SK-N-SH (cell line): ENCODE data around the gene WT1. TPM values are rescaled to one million over a fixed set of nuclear protein-coding genes. Genes with fewer than 3 reads are reported as not detected.

Experiments
- CTCF ChIA-PET: fragments of 300-600, 350-600 bp; formaldehyde crosslinking; extraction: SDS; loops from one replicate; lab custom pipeline; 2021; lab: Yijun Ruan, JAX
- POLR2A ChIA-PET: fragments of 350-600 bp; sonication (Branson Sonifier 250); formaldehyde crosslinking; extraction: SDS; loops from one replicate; lab custom pipeline; 2020; ENCODE audit warnings: antibody characterized with exemption, inconsistent platforms; lab: Yijun Ruan, JAX
- DNase-seq: peaks from one replicate; pipeline ENCODE4 v3.0.0; 2012
- H2AFZ ChIP-seq: fragments of 200-600 bp; sonication (generic); 2 replicates; pipeline ENCODE4 v1.8.1; 2016; ENCODE audit warnings: antibody characterized with exemption, mild to moderate bottlenecking, low read depth
- H3F3A ChIP-seq: fragments of 200-600 bp; sonication (generic); replicated peaks from 2 replicates; pipeline ENCODE3; 2016; ENCODE audit warnings: antibody characterized with exemption, mild to moderate bottlenecking; ENCODE audit not compliant: insufficient read depth
- H3K27ac ChIP-seq, 2 experiments: fragments of 200-500 bp in 1 of 2; fragments of 200-600 bp in 1 of 2; sonication (Bioruptor generic) in 1 of 2; sonication (generic), shearing (Covaris generic) in 1 of 2; 2 replicates each; pipeline versions ENCODE4 v1.5.1 to v1.6.1; 2014 to 2016; ENCODE audit warnings: low read depth in 2 of 2, inconsistent platforms in 1 of 2, low read length in 1 of 2, mild to moderate bottlenecking in 1 of 2, mixed read lengths in 1 of 2
- H3K27me3 ChIP-seq: fragments of 200-600 bp; sonication (generic), shearing (Covaris generic); 2 replicates; pipeline ENCODE4 v1.6.1; 2016; ENCODE audit warnings: mixed run types; ENCODE audit not compliant: insufficient read depth
- H3K36me3 ChIP-seq, 2 experiments: fragments of 200-500 bp in 1 of 2; fragments of 200-600 bp in 1 of 2; sonication (Bioruptor generic) in 1 of 2; sonication (generic) in 1 of 2; replicated peaks in 1 of 2; 2 replicates each; pipeline versions ENCODE3 to v1.5.1; 2014 to 2016; ENCODE audit warnings: low read length in 1 of 2, mild to moderate bottlenecking in 1 of 2; ENCODE audit not compliant: insufficient read depth in 2 of 2, control insufficient read depth in 1 of 2
- H3K4me1 ChIP-seq, 2 experiments: fragments of 200-500 bp in 1 of 2; fragments of 200-600 bp in 1 of 2; sonication (Bioruptor generic) in 1 of 2; sonication (generic), shearing (Covaris generic) in 1 of 2; 2 replicates each; pipeline versions ENCODE4 v1.5.1 to v1.6.1; 2014 to 2016; ENCODE audit warnings: low read depth in 1 of 2, low read length in 1 of 2, mixed run types in 1 of 2; ENCODE audit not compliant: insufficient read depth in 2 of 2, control insufficient read depth in 1 of 2
- H3K4me2 ChIP-seq: fragments of 200-600 bp; sonication (generic), shearing (Covaris generic); 2 replicates; pipeline ENCODE4 v1.6.1; 2017; ENCODE audit warnings: mixed run types
- H3K4me3 ChIP-seq, 2 experiments: fragments of 200-500 bp in 1 of 2; fragments of 200-600 bp in 1 of 2; sonication (Bioruptor generic) in 1 of 2; sonication (generic), shearing (Covaris generic) in 1 of 2; 2 replicates each; pipeline versions ENCODE4 v1.5.1 to v1.8.1; 2014 to 2016; ENCODE audit warnings: low read depth in 2 of 2, inconsistent platforms in 1 of 2, low read length in 1 of 2, mild to moderate bottlenecking in 1 of 2, mixed read lengths in 1 of 2, moderate library complexity in 1 of 2
- H3K79me2 ChIP-seq: fragments of 200-600 bp; sonication (generic); 2 replicates; pipeline ENCODE4 v1.8.1; 2017; ENCODE audit warnings: mild to moderate bottlenecking; ENCODE audit not compliant: insufficient read depth
- H3K9ac ChIP-seq: fragments of 200-600 bp; sonication (generic); 2 replicates; pipeline ENCODE4 v1.6.1; 2017; ENCODE audit warnings: mixed run types
- H3K9me2 ChIP-seq: fragments of 200-600 bp; sonication (generic); 2 replicates; pipeline ENCODE4 v1.6.1; 2017; ENCODE audit warnings: mixed run types
- H3K9me3 ChIP-seq: fragments of 200-600 bp; sonication (generic); 2 replicates; pipeline ENCODE4 v1.6.1; 2017; ENCODE audit warnings: mixed run types, mild to moderate bottlenecking, moderate library complexity
- H4K20me1 ChIP-seq: fragments of 200-600 bp; sonication (generic); 2 replicates; pipeline ENCODE4 v1.6.1; 2017; ENCODE audit warnings: mild to moderate bottlenecking, mixed run types; ENCODE audit not compliant: insufficient read depth
- CHD2 ChIP-seq: fragments of 150-350 bp; IDR thresholded peaks from 2 replicates; pipeline ENCODE4 v1.6.1; 2018; ENCODE audit warnings: low read length; ENCODE audit not compliant: partially characterized antibody
- ELF1 ChIP-seq: IDR thresholded peaks from 2 replicates; pipeline ENCODE4 v1.4.0; 2012
- EP300 ChIP-seq, 2 experiments: IDR thresholded peaks; 2 replicates each; pipeline versions ENCODE4 v1.4.0 to v1.6.1; 2012; ENCODE audit warnings: borderline replicate concordance in 1 of 2, low read depth in 1 of 2, low read length in 1 of 2
- EZH2phosphoT487 ChIP-seq: fragments of 200-600 bp; sonication (generic); IDR thresholded peaks from 2 replicates; pipeline ENCODE4 v1.6.1; 2017; ENCODE audit warnings: low read depth, mixed run types, mild to moderate bottlenecking, antibody characterized with exemption, moderate library complexity, borderline replicate concordance
- FOXM1 ChIP-seq: IDR thresholded peaks from 2 replicates; pipeline ENCODE4 v1.4.0; 2012; ENCODE audit warnings: low read depth, mild to moderate bottlenecking
- GABPA ChIP-seq: IDR thresholded peaks from 2 replicates; pipeline ENCODE4 v1.4.0; 2012; ENCODE audit warnings: low read depth, mild to moderate bottlenecking
- GATA2 ChIP-seq: sonication (generic); formaldehyde crosslinking; IDR thresholded peaks from 2 replicates; pipeline ENCODE4 v1.5.0; 2020; ENCODE audit warnings: mild to moderate bottlenecking, missing genetic modification reagents
- JUND ChIP-seq: IDR thresholded peaks from 2 replicates; pipeline ENCODE4 v1.4.0; 2012
- MAX ChIP-seq: IDR thresholded peaks from 2 replicates; pipeline ENCODE4 v1.4.0; 2012; ENCODE audit warnings: low read depth
- MXI1 ChIP-seq: IDR thresholded peaks from 2 replicates; pipeline ENCODE4 v1.6.1; 2012; ENCODE audit warnings: mild to moderate bottlenecking, low read depth, low read length, improper control_type of control experiment
- NFIC ChIP-seq: IDR thresholded peaks from 2 replicates; pipeline ENCODE4 v1.4.0; 2012; ENCODE audit warnings: borderline replicate concordance
- POLR2AphosphoS5 ChIP-seq: IDR thresholded peaks from 2 replicates; pipeline ENCODE4 v1.6.1; 2012; ENCODE audit warnings: low read depth, low read length
- REST ChIP-seq: IDR thresholded peaks from 2 replicates; pipeline ENCODE4 v1.6.1; 2012; ENCODE audit warnings: mild to moderate bottlenecking, low read depth, low read length, moderate library complexity
- RFX5 ChIP-seq: IDR thresholded peaks from 2 replicates; pipeline ENCODE4 v1.6.1; 2012; ENCODE audit warnings: mild to moderate bottlenecking, improper control_type of control experiment, low read length
- RXRA ChIP-seq: IDR thresholded peaks from 2 replicates; pipeline ENCODE4 v1.4.0; 2012; ENCODE audit warnings: low read depth, mild to moderate bottlenecking, borderline replicate concordance
- TAF1 ChIP-seq: IDR thresholded peaks from 2 replicates; pipeline ENCODE4 v1.6.1; 2012; ENCODE audit warnings: low read depth, mild to moderate bottlenecking, low read length, moderate library complexity, borderline replicate concordance
- TEAD4 ChIP-seq: IDR thresholded peaks from 2 replicates; pipeline ENCODE4 v1.4.0; 2012; ENCODE audit warnings: mild to moderate bottlenecking, borderline replicate concordance; ENCODE audit not compliant: insufficient read depth
- WGBS: methylation state at CpG from one replicate; pipeline ENCODE4 v1.1.6; 2017; ENCODE audit warnings: low lambda C conversion rate; 5-methylcytosine and 5-hydroxymethylcytosine counted together
- polyA plus RNA-seq, 3 experiments: library from polyadenylated mRNA; depleted of rRNA; stranded (reverse); fragments of >200 nt; gene quantifications; 2 replicates each; pipeline ENCODE4 v1.2.3, GENCODE V29; 2012

Gene WT1
- polyA plus RNA-seq, 1 of the 3 experiments (the other 2 are of a cell fraction) = 0.49 TPM

- Histone ChIP-seq H3K9ac (no peak overlapping the region), H4K20me1 (no peaks in the 10 kb centered on the region), H3K4me1 (peaks cover 0 to 37% of the 10 kb centered on the region in 2 experiments; a peak in 1 of 4 replicates), H3K9me2 (no peaks in the 10 kb centered on the region), H3K4me2 (no peak overlapping the region), H3K27ac (no peak overlapping the region), H3K79me2 (no peaks in the 10 kb centered on the region), H3K9me3 (no peaks in the 10 kb centered on the region), H3K36me3 (no peaks in the 10 kb centered on the region), H3F3A (no peaks in the 10 kb centered on the region), H2AFZ (no peak overlapping the region), H3K4me3 (no peak overlapping the region), H3K27me3 (peaks cover 8% of the 10 kb centered on the region)
- POLR2A ChIA-PET = no interaction called here
- WGBS = 32% methylated on average over 4 of the region's 4 CpGs
- TF ChIP-seq NFIC (no peak), FOXM1 (no peak), GABPA (no peak), MAX (no peak), EZH2phosphoT487 (no peak), GATA2 (CRISPR knock-in tag) (no peak), TEAD4 (no peak), JUND (no peak)
- DNase-seq = no peak
- CTCF ChIA-PET = interaction anchor here (1.0 kb wide), 1 partner anchor 9 kb away, joined by 3 read pairs; no protein-coding TSS in a partner anchor
Observed at GRCh38 chr11:32395127-32395526, 40.2 kb downstream of the WT1 start.

GRCh38 chr11:32392840-32393239, 42.5 kb downstream of the WT1 start:
- TF ChIP-seq EZH2phosphoT487 = no peak
- H3K27me3 ChIP-seq = no peaks in the 10 kb centered on the region; the same call in 1 of the 2 replicates
- no peaks in the 10 kb centered on the region for H3K79me2 ChIP-seq
- no peaks in the 10 kb centered on the region for H3F3A ChIP-seq
- H3K36me3 ChIP-seq = no peaks in the 10 kb centered on the region
- H3K9ac ChIP-seq = no peak overlapping the region
- peak overlapping the region in 1 of 2 experiments; percentile 56; a peak in 1 of 4 replicates for H3K27ac ChIP-seq
- ChIA-PET CTCF (no interaction called here), POLR2A (no interaction called here)
- no peaks in the 10 kb centered on the region for H4K20me1 ChIP-seq
- no peak overlapping the region for H2AFZ ChIP-seq
- no peaks in the 10 kb centered on the region for H3K9me3 ChIP-seq
- no peaks in the 10 kb centered on the region for H3K9me2 ChIP-seq
- WGBS = 46% methylated on average over 2 of the region's 2 CpGs
- peaks cover 0 to 59% of the 10 kb centered on the region in 2 experiments; a peak in 1 of 4 replicates for H3K4me1 ChIP-seq
- no peak for DNase-seq
- no peak overlapping the region for H3K4me3 ChIP-seq
- H3K4me2 ChIP-seq = no peak overlapping the region

- CTCF ChIA-PET = no interaction called here
- H3K36me3 ChIP-seq = no peaks in the 10 kb centered on the region
- no peaks in the 10 kb centered on the region for H3K9me2 ChIP-seq
- H3K9ac ChIP-seq = no peak overlapping the region
- WGBS = 71% methylated on average over 8 of the region's 8 CpGs
- H3K9me3 ChIP-seq = no peaks in the 10 kb centered on the region
- POLR2A ChIA-PET = no interaction called here
- H4K20me1 ChIP-seq = no peaks in the 10 kb centered on the region
- H3K27me3 ChIP-seq = no peaks in the 10 kb centered on the region; the same call in 1 of the 2 replicates
- no peaks in the 10 kb centered on the region for H3K79me2 ChIP-seq
- DNase-seq = no peak
- no peak overlapping the region for H2AFZ ChIP-seq
- no peak overlapping the region for H3K4me2 ChIP-seq
- peaks cover 0 to 67% of the 10 kb centered on the region in 2 experiments; a peak in 2 of 4 replicates for H3K4me1 ChIP-seq
- no peak overlapping the region for H3K4me3 ChIP-seq
- H3K27ac ChIP-seq = peak overlapping the region in 1 of 2 experiments; percentile 56; a peak in 2 of 4 replicates
- H3F3A ChIP-seq = no peaks in the 10 kb centered on the region
- no peak for TF ChIP-seq ELF1
- TF ChIP-seq EZH2phosphoT487 = no peak
- TF ChIP-seq REST = 0 out of 2 replicates have a peak, but pooled peaks have one; percentile 23
- TF ChIP-seq CHD2 = no peak
- peak; percentile 71 for TF ChIP-seq JUND
- no peak for TF ChIP-seq TEAD4
- peak in 1 of 2 experiments; percentile 73; a peak in 1 of 4 replicates for TF ChIP-seq EP300 (IDR thresholded peaks at IDR 0.05; ENCODE audit: borderline replicate concordance in 1 of 2, low read depth in 1 of 2, low read length in 1 of 2)
- TF ChIP-seq TAF1 = no peak
- TF ChIP-seq NFIC = peak; percentile 36; the same call in 1 of the 2 replicates
- no peak for TF ChIP-seq RFX5
- no peak for TF ChIP-seq MXI1
- TF ChIP-seq RXRA = no peak
- peak; percentile 48; the same call in 1 of the 2 replicates for TF ChIP-seq POLR2AphosphoS5
Observed at GRCh38 chr11:32391956-32392553, 43.3 kb downstream of the WT1 start.
